ENCODE results near the gene TIGD3. TPM values are rescaled to one million over a fixed set of nuclear protein-coding genes. Genes with fewer than 3 reads are reported as not detected.

The TIGD3 gene
- total and polyA plus RNA-seq, 2 donors (not counting 3 experiments of a cell fraction or from before 2014, with no cell fraction given): 0.18 to 0.27 TPM

GRCh38 chr11:65310215-65310614 lies 44.3 kb upstream of the TIGD3 start:
- Histone ChIP-seq H3K27me3 (ENCODE audit: control insufficient read depth in 2 of 2, insufficient read depth in 2 of 2, low read length in 2 of 2) (no peaks in the 10 kb centered on the region), H3K4me1 (ENCODE audit: control insufficient read depth, extremely low read depth, insufficient read depth, low read length) (peaks cover 26% of the 10 kb centered on the region), H3K4me3 (replicated peaks in 1 of 3; ENCODE audit: insufficient read depth in 1 of 3, low read depth in 1 of 3, low read length in 3 of 3) (no peak overlapping the region), H3K9ac (replicated peaks; ENCODE audit: extremely low read depth, insufficient read depth, low read length) (no peak overlapping the region), H3K4me2 (ENCODE audit: insufficient read depth, low read length) (no peak overlapping the region), H3K9me3 (replicated peaks; ENCODE audit: control insufficient read depth, insufficient read depth, low read length) (no peaks in the 10 kb centered on the region), H3K36me3 (ENCODE audit: control insufficient read depth in 2 of 2, extremely low read depth in 1 of 2, insufficient read depth in 2 of 2, low read length in 2 of 2) (no peaks in the 10 kb centered on the region), H3K27ac (ENCODE audit: insufficient read depth, low read depth, low read length) (no peak overlapping the region), H3K9me1 (replicated peaks; ENCODE audit: control insufficient read depth, extremely low read depth, insufficient read depth, low read length) (no peaks in the 10 kb centered on the region), H3K79me2 (ENCODE audit: control insufficient read depth, insufficient read depth, low read length) (peaks cover 15% of the 10 kb centered on the region), H4K20me1 (replicated peaks; ENCODE audit: control insufficient read depth, extremely low read depth, insufficient read depth, low read length) (no peaks in the 10 kb centered on the region), H2AFZ (ENCODE audit: low read depth, low read length) (no peak overlapping the region)
- no peak for TF ChIP-seq POLR2AphosphoS5 (IDR thresholded peaks at IDR 0.05; ENCODE audit: insufficient read depth, low read depth, low read length)
- no peak for TF ChIP-seq FOS (IDR thresholded peaks at IDR 0.05; ENCODE audit: borderline replicate concordance, insufficient read depth, low read length)
- TF ChIP-seq EZH2 (IDR thresholded peaks at IDR 0.05; ENCODE audit: borderline replicate concordance, low read depth, low read length, severe bottlenecking): no peak
- TF ChIP-seq MAX (IDR thresholded peaks at IDR 0.05; ENCODE audit: insufficient read depth, insufficient read length): no peak
- TF ChIP-seq MYC (IDR thresholded peaks at IDR 0.05; ENCODE audit: low read depth, low read length): no peak
- TF ChIP-seq POLR2A (IDR thresholded peaks at IDR 0.05; ENCODE audit: low read depth, low read length): no peak
- no peak for TF ChIP-seq GATA2 (IDR thresholded peaks at IDR 0.05; ENCODE audit: insufficient read depth, insufficient read length, low read depth, low read length)
- TF ChIP-seq CTCF (IDR thresholded peaks at IDR 0.05; ENCODE audit: extremely low read depth in 1 of 2, insufficient read depth in 1 of 2, low read depth in 1 of 2, low read length in 2 of 2): no peak
- POLR2A ChIA-PET: interaction anchor here (0.6 kb wide), 1 partner anchor 35 kb away, joined by 4 read pairs; no protein-coding TSS in a partner anchor
- no TSS peak for BruUV-seq (replicated peaks)
- DNase-seq (ENCODE audit: low read depth, low spot score) (no peak), FAIRE-seq (no peak)
- dilution Hi-C loops (cut with MboI; ENCODE audit: extremely low pct_ligation_motif_present, low sequenced_read_pairs) (no loop called here), intact Hi-C loops (cut with micrococcal nuclease) (no loop called here)
- CTCF ChIA-PET: interaction anchor here (0.9 to 8.7 kb wide), 4 partner anchors 13 to 85 kb away, joined by 3 to 625 read pairs (median 3); no protein-coding TSS in a partner anchor

All from endothelial cell of umbilical vein (primary cell).